ENCODE measurements around the gene POPDC2.

DNA sequence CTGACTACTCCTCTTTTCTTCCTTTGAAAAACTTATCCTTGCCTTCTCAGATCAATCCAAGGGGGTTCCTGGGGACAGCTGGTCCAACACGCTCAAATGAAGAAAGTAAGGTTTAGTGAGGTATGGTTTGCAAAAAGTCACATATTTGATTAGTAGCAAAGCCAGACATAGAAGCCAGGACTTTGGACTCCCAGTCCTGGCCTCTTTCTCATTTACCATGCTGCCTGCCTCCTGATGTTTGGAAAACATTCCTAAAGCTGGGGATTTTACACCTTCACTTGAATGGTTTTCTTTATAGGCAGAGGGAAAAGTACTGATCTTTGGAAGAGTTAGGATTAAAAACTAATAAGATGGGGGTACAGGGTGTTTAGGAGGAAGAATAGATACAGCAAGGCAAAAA is 14.6 kb downstream of the POPDC2 start:
- TF ChIP-seq, protein P1, sequence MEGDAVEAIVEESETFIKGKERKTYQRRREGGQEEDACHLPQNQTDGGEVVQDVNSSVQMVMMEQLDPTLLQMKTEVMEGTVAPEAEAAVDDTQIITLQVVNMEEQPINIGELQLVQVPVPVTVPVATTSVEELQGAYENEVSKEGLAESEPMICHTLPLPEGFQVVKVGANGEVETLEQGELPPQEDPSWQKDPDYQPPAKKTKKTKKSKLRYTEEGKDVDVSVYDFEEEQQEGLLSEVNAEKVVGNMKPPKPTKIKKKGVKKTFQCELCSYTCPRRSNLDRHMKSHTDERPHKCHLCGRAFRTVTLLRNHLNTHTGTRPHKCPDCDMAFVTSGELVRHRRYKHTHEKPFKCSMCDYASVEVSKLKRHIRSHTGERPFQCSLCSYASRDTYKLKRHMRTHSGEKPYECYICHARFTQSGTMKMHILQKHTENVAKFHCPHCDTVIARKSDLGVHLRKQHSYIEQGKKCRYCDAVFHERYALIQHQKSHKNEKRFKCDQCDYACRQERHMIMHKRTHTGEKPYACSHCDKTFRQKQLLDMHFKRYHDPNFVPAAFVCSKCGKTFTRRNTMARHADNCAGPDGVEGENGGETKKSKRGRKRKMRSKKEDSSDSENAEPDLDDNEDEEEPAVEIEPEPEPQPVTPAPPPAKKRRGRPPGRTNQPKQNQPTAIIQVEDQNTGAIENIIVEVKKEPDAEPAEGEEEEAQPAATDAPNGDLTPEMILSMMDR (IDR thresholded peaks at IDR 0.05), result no peak
- TF ChIP-seq POLR2A (IDR thresholded peaks at IDR 0.05), result no peak
- TF ChIP-seq EP300 (IDR thresholded peaks at IDR 0.05), result no peak
- no peak for TF ChIP-seq POLR2AphosphoS5 (IDR thresholded peaks at IDR 0.05)

All from stomach (tissue), 4 donors.